Heart left ventricle (tissue), 16 donors: ENCODE results near the gene PLEKHM3. TPM values are rescaled to one million over a fixed set of nuclear protein-coding genes. Genes with fewer than 3 reads are reported as not detected.

Experiments
- ATAC-seq, 4 donors: fragments of 200-7000 bp; cut with Tn5 transposase; one replicate each; pipeline ENCODE4 v1.9.1; 2020 to 2022; ENCODE audit warnings: moderate library complexity in 4 of 4, mild to moderate bottlenecking in 3 of 4, moderate number of reproducible peaks in 1 of 4
- DNase-seq, 5 donors: peaks; one replicate each; pipeline ENCODE4 v3.0.0-alpha.2; 2020
- H3K27ac ChIP-seq, 12 donors: fragments of 200-600 bp; sonication (generic) in 4 of 12; one replicate each; pipeline versions ENCODE4 v1.5.0 to v1.8.0; 2016 to 2022; ENCODE audit warnings: mild to moderate bottlenecking in 2 of 12
- H3K27me3 ChIP-seq, 9 donors: fragments of 200-600 bp; sonication (generic) in 2 of 9; one replicate each; pipeline versions ENCODE4 v1.5.1 to v1.8.0; 2016 to 2022; ENCODE audit warnings: mild to moderate bottlenecking in 3 of 9
- H3K36me3 ChIP-seq, 9 donors: fragments of 200-600 bp; sonication (generic) in 2 of 9; one replicate each; pipeline versions ENCODE4 v1.5.0 to v1.8.0; 2018 to 2022; ENCODE audit warnings: mild to moderate bottlenecking in 2 of 9
- H3K4me1 ChIP-seq, 12 donors: fragments of 200-600 bp; sonication (generic) in 4 of 12; one replicate each; pipeline versions ENCODE4 v1.5.0 to v1.8.0; 2016 to 2022; ENCODE audit warnings: mild to moderate bottlenecking in 3 of 12
- H3K4me3 ChIP-seq, 12 donors: fragments of 200-600 bp; sonication (generic) in 4 of 12; one replicate each; pipeline versions ENCODE4 v1.5.0 to v1.8.0; 2017 to 2022; ENCODE audit warnings: mild to moderate bottlenecking in 9 of 12, moderate library complexity in 4 of 12
- H3K9me3 ChIP-seq, 12 donors: fragments of 200-600 bp; sonication (generic) in 4 of 12; one replicate each; pipeline versions ENCODE4 v1.5.0 to v1.8.0; 2016 to 2022; ENCODE audit warnings: mild to moderate bottlenecking in 1 of 12
- CTCF ChIP-seq, 12 donors: fragments of 200-600 bp; sonication (generic) in 4 of 12; IDR thresholded peaks; one replicate each; pipeline versions ENCODE4 v1.5.0 to v1.8.0; 2018 to 2022; ENCODE audit warnings: antibody characterized with exemption in 12 of 12, mild to moderate bottlenecking in 5 of 12
- POLR2A ChIP-seq, 2 donors: fragments of 450-650 bp; IDR thresholded peaks; one replicate each; pipeline ENCODE4 v1.6.1; 2017; ENCODE audit warnings: antibody characterized with exemption in 2 of 2, mild to moderate bottlenecking in 2 of 2, moderate library complexity in 2 of 2
- WGBS, 4 donors: extraction: QIAGEN DNeasy Blood & Tissue Kit in 2 of 4; methylation state at CpG; one replicate each; pipeline versions ENCODE4 v1.1.5 to v1.1.7; 2013 to 2018; 5-methylcytosine and 5-hydroxymethylcytosine counted together
- intact Hi-C, 10 donors: fragments of 100-400 bp; cut with DNase I; formaldehyde crosslinking; loops; one replicate each; pipeline versions ENCODE4 v1.11.1 to v1.14.2; 2022
- polyA plus RNA-seq, 2 donors: library from polyadenylated mRNA; stranded (reverse); fragments of 200-250 nt; gene quantifications; one replicate each; pipeline ENCODE4 v1.2.3, GENCODE V29; 2013
- total RNA-seq, 9 donors: library from RNA; depleted of rRNA in 2 of 9; stranded (reverse); fragments of >200 nt in 2 of 9; fragmentation: NEBNext Ultra II Directional in 3 of 9; extraction: Animal tissue kit (Norgen Biotek cat#: 25700) in 3 of 9; gene quantifications; one replicate each; pipeline versions ENCODE4 v1.1.0 to v1.2.4, GENCODE V29; 2016 to 2023
- donor health status: ischemic (EF 13 %, LVEDD 7.1; RV severe dilation, severe dysfunction).
- donor health status: healthy with polysubstance abuse.
- donor health status: DM: no; HTN: yes; CAD: no.
- donor health status: DM: no; HTN: no; CAD: no.
- donor health status: ischemic (EF 25% LVEDD 6.9; RV normal size, moderate dysfunction).
- donor health status: ischemic (EF 25% LVEDD 5.7; RV mildly dilated, moderate dysfunction).
- donor health status: healthy.
- donor health status: DM: yes; HTN: yes; CAD: no.
- donor health status: ischemic (EF 35%, LVEDD 5.7; RV mildly dilated, moderate dysfunction).
- donor health status: nonischemic (EF 11% LVEDD 7.7; RV severe dilation, severe dysfunction).
- donor health status: DM: yes; HTN: yes; CAD: no.
- donor health status: PGD.
- donor health status: ischemic (EF 29% LVEDD 5.4; RV normal size, mild dysfunction).
- donor health status: nonischemic (EF 23%, LVEDD 6.1; RV moderate dilation, normal function).

Gene PLEKHM3
- total and polyA plus RNA-seq, 11 donors, result 5.2 to 28.3 (median 17.0) TPM

DNA sequence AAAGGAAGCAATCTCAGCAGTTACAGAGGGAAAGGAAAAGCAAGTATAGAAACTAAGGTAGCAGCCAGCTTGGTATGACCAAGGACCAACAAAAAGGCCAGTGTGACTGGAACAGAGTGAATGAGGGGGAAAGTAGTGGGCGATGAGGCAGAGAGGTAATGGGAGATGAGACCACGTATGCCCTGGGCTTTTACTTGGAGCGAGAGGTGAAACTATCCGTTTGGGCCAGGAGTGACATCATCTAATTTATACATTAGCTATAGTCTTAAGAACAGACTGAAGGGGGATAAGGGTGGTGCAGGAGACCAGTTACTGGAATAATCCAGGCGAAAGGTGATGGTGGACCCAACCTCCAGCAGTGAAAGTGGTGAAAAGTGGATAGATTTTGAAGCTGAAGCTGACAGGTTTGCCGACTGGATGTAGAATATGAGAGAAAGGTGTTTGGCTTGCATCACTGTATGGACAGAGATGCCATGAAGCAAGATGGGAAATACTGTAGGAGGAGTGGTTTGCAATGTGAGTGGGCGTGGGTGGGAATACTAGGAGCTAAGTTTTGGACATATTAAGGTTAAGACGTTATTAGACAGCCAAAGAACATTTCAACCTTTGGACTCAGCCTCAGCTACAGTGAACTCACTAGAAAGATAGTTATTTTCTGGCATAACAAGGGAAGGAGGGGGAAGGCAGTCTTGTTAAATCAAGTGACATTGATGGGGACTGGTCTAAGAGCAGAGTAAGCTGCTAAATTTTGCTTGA, 106.0 kb downstream of the PLEKHM3 start:
- Histone ChIP-seq H3K9me3 (no peaks in the 10 kb centered on the region), H3K4me1 (no peaks in the 10 kb centered on the region), H3K27ac (no peak overlapping the region), H3K36me3 (peaks cover 0 to 7% (median 0%) of the 10 kb centered on the region in 9 donors), H3K27me3 (no peaks in the 10 kb centered on the region), H3K4me3 (no peak overlapping the region)
- 85 to 93% (median 89%) methylated on average over 8 of the region's 8 CpGs for WGBS, 4 donors
- TF ChIP-seq POLR2A (IDR thresholded peaks at IDR 0.05), result no peak
- no peak for TF ChIP-seq CTCF (IDR thresholded peaks at IDR 0.05)
- intact Hi-C loops, result no loop called here
- DNase-seq, result no peak
- no peak for ATAC-seq

- intact Hi-C loops, result no loop called here
- H3K27me3 ChIP-seq, result no peaks in the 10 kb centered on the region
- no peak overlapping the region for H3K4me3 ChIP-seq
These were observed 110.6 kb downstream of the PLEKHM3 start for GRCh38 chr2:207914716-207915115.

GRCh38 chr2:207913772-207914358, 111.5 kb downstream of the PLEKHM3 start:
- Histone ChIP-seq H3K27me3 (no peaks in the 10 kb centered on the region), H3K4me1 (peaks cover 0 to 8% (median 0%) of the 10 kb centered on the region in 12 donors), H3K4me3 (no peak overlapping the region), H3K9me3 (no peaks in the 10 kb centered on the region), H3K36me3 (peaks cover 0 to 7% (median 0%) of the 10 kb centered on the region in 9 donors), H3K27ac (no peak overlapping the region)
- no peak for DNase-seq
- intact Hi-C loops, result no loop called here
- TF ChIP-seq POLR2A (IDR thresholded peaks at IDR 0.05), result no peak
- no peak for TF ChIP-seq CTCF (IDR thresholded peaks at IDR 0.05)
- no peak for ATAC-seq
- 94 to 99% (median 96%) methylated on average over 14 of the region's 14 CpGs for WGBS, 4 donors

More at GRCh38 chr2:207914716-207915115, 110.6 kb downstream of the PLEKHM3 start:
- no peak for TF ChIP-seq CTCF (IDR thresholded peaks at IDR 0.05)
- TF ChIP-seq POLR2A (IDR thresholded peaks at IDR 0.05), result no peak
- Histone ChIP-seq H3K9me3 (no peaks in the 10 kb centered on the region), H3K27ac (no peak overlapping the region), H3K36me3 (peaks cover 0 to 7% (median 0%) of the 10 kb centered on the region in 9 donors), H3K4me1 (peaks cover 0 to 8% (median 0%) of the 10 kb centered on the region in 12 donors)
- 67 to 73% (median 70%) methylated on average over 6 of the region's 6 CpGs for WGBS, 4 donors
- ATAC-seq (peak in 3 of 4 donors; percentile 20 to 52 (median 33)), DNase-seq (no peak)

DNA sequence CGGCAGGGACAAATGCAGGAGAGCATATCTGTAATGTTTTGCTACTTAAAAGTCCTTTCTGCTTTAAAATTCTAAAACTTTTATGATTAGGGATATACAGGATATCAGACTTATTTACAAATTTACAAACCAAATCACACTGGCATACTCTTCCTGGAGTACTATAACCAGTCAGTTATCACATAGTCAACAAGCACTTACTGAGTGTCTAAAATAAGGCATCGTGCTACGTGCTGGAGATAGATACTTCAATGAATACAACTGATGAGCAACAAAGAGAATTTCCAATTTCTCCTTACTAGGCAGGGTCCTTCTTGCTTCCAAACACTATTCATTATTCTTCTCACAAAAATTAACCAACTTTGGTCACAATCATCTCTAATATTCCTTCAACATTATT, 113.5 kb downstream of the PLEKHM3 start:
- WGBS, 4 donors, result 52 to 69% (median 59%) methylated on average over 3 of the region's 3 CpGs
- Histone ChIP-seq H3K9me3 (no peaks in the 10 kb centered on the region), H3K27ac (no peak overlapping the region), H3K36me3 (peaks cover 0 to 7% (median 0%) of the 10 kb centered on the region in 9 donors), H3K27me3 (no peaks in the 10 kb centered on the region), H3K4me1 (peaks cover 0 to 8% (median 0%) of the 10 kb centered on the region in 12 donors), H3K4me3 (no peak overlapping the region)
- TF ChIP-seq CTCF (IDR thresholded peaks at IDR 0.05), result no peak
- no peak for TF ChIP-seq POLR2A (IDR thresholded peaks at IDR 0.05)
- intact Hi-C loops, result no loop called here
- no peak for DNase-seq
- peak in 1 of 4 donors; percentile 75 for ATAC-seq
